Thoracic aorta (tissue), 2 donors: ENCODE measurements around the gene TM4SF18. TPM values are rescaled to one million over a fixed set of nuclear protein-coding genes. Genes with fewer than 3 reads are reported as not detected.

Experiments
- ATAC-seq: fragments of 150-250 bp; one replicate; pipeline ENCODE4 v1.8.0; 2017; ENCODE audit warnings: low read depth; ENCODE audit not compliant: insufficient number of reproducible peaks, low FRiP score
- DNase-seq: peaks from one replicate; pipeline ENCODE4 v3.0.0-alpha.2; 2020; ENCODE audit warnings: low spot score
- H3K27ac ChIP-seq, 2 donors: fragments of 200-600 bp; sonication (generic); 1 replicate in 1 of 2; 2 replicates in 1 of 2; pipeline ENCODE4 v1.5.1; 2016; ENCODE audit warnings: mild to moderate bottlenecking in 2 of 2, moderate library complexity in 2 of 2
- H3K27me3 ChIP-seq: fragments of 200-600 bp; sonication (generic); replicated peaks from 2 replicates; pipeline ENCODE4 v1.6.0; 2016; ENCODE audit warnings: mild to moderate bottlenecking; ENCODE audit not compliant: insufficient read depth
- H3K36me3 ChIP-seq: fragments of 200-600 bp; sonication (generic); one replicate; pipeline ENCODE4 v1.5.1; 2016
- H3K4me1 ChIP-seq, 2 donors: fragments of 200-600 bp; sonication (generic); 1 replicate in 1 of 2; 2 replicates in 1 of 2; pipeline versions ENCODE4 v1.5.1 to v1.6.0; 2016; ENCODE audit warnings: low read depth in 2 of 2, mild to moderate bottlenecking in 1 of 2; ENCODE audit not compliant: control insufficient read depth in 1 of 2
- H3K4me3 ChIP-seq: fragments of 200-600 bp; sonication (generic); 2 replicates; pipeline ENCODE4 v1.5.1; 2016; ENCODE audit warnings: mild to moderate bottlenecking
- H3K9me3 ChIP-seq: fragments of 200-600 bp; sonication (generic); 2 replicates; pipeline ENCODE4 v1.5.1; 2016
- CTCF ChIP-seq: fragments of 200-600 bp; sonication (generic); IDR thresholded peaks from one replicate; pipeline ENCODE4 v1.5.1; 2019; ENCODE audit warnings: antibody characterized with exemption
- total RNA-seq, 2 donors: library from RNA; depleted of rRNA; stranded (reverse); fragments of >200 nt; gene quantifications; one replicate each; pipeline versions ENCODE4 v1.1.0 to v1.2.3, GENCODE V29; 2016

TM4SF18 gene
- total RNA-seq, 2 donors from 2014 or later = 1.9 to 4.9 TPM

- Histone ChIP-seq H3K9me3 (no peaks in the 10 kb centered on the region), H3K4me1 (peaks cover 6 to 22% of the 10 kb centered on the region in 2 donors), H3K27ac (peak overlapping the region in 1 of 2 donors; percentile 15), H3K27me3 (no peaks in the 10 kb centered on the region), H3K4me3 (no peak overlapping the region), H3K36me3 (no peaks in the 10 kb centered on the region)
- DNase-seq = no peak
- ATAC-seq = no peak
- no peak for TF ChIP-seq CTCF
Observed at GRCh38 chr3:149277331-149277813, 56.1 kb downstream of the TM4SF18 start.

DNA sequence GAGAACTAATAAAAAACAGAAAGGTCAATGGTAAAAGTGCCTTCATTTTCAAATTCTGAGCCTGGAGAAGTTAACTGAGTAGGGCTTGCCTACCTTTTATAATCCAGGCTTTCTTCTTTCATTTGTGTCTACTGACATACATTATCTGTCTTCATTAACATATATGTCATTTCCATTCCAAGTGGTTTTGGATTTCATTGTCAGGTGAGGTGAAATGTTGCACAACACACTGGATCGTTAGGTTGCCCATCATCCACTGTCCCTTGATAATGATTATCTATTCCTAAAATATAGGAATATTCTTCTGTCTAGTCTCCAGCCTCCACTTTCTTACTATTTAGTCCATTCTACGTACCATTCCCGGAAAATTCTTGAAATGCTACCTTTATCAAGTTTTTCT lies 56.8 kb downstream of the TM4SF18 start:
- Histone ChIP-seq H3K27ac (no peak overlapping the region), H3K4me3 (no peak overlapping the region), H3K9me3 (no peaks in the 10 kb centered on the region), H3K27me3 (no peaks in the 10 kb centered on the region), H3K36me3 (no peaks in the 10 kb centered on the region), H3K4me1 (peaks cover 6 to 23% of the 10 kb centered on the region in 2 donors)
- ATAC-seq (no peak), DNase-seq (no peak)
- no peak for TF ChIP-seq CTCF

DNA sequence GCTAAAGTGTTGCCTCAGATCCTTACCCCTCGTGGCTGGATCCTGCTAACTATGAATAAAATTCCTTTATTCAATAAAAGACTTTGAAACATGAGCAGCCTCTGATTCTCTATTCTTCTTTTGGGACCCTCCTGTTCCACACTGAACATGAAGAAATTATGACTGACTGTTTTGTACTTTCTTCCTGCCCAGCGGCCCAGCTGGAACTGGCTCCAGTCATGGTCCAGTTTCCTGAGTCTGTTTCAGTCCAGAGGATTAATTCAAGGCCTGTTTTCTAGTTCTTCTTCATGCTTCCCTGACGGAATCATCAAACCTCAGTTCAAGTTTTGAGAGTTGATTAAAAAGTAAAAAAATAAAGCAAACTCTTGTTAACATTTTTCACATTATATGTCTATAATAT lies 59.2 kb downstream of the TM4SF18 start:
- Histone ChIP-seq H3K4me3 (no peak overlapping the region), H3K36me3 (no peaks in the 10 kb centered on the region), H3K9me3 (no peaks in the 10 kb centered on the region), H3K27ac (peak overlapping the region; percentile 35 to 51), H3K4me1 (peaks cover 6 to 32% of the 10 kb centered on the region in 2 donors), H3K27me3 (no peaks in the 10 kb centered on the region)
- ATAC-seq (no peak), DNase-seq (no peak)
- TF ChIP-seq CTCF = no peak

- DNase-seq (no peak), ATAC-seq (peak; percentile 75)
- Histone ChIP-seq H3K36me3 (no peaks in the 10 kb centered on the region), H3K27me3 (no peaks in the 10 kb centered on the region), H3K4me1 (peaks cover 6 to 32% of the 10 kb centered on the region in 2 donors), H3K27ac (no peak overlapping the region), H3K4me3 (no peak overlapping the region), H3K9me3 (no peaks in the 10 kb centered on the region)
- peak; percentile 84 for TF ChIP-seq CTCF
Observed at GRCh38 chr3:149273096-149273751, 60.2 kb downstream of the TM4SF18 start.

- Histone ChIP-seq H3K9me3 (no peaks in the 10 kb centered on the region), H3K27ac (no peak overlapping the region), H3K27me3 (no peaks in the 10 kb centered on the region), H3K4me1 (peaks cover 6 to 32% of the 10 kb centered on the region in 2 donors), H3K4me3 (no peak overlapping the region), H3K36me3 (no peaks in the 10 kb centered on the region)
- no peak for ATAC-seq
- no peak for TF ChIP-seq CTCF
- no peak for DNase-seq
Observed at GRCh38 chr3:149271669-149272068, 61.8 kb downstream of the TM4SF18 start.
